HG03354 (cell line): Measurements from ENCODE around the gene NBEAL1.
"Not testable (repeated sequence)": the region's sequence is repeated elsewhere in the genome, so short reads cannot be mapped to it uniquely, and the experiment has no call there.

Source experiments
- ATAC-seq: cut with Tn5 transposase; IDR thresholded peaks from one replicate; pipeline ENCODE4 v1.9.1; 2021; ENCODE audit warnings: mild to moderate bottlenecking; ENCODE audit not compliant: unreplicated experiment, poor library complexity, severe bottlenecking

The NBEAL1 gene

GRCh38 chr2:203102357-203102756, 87.7 kb downstream of the NBEAL1 start:
- ATAC-seq: not testable (repeated sequence)

DNA sequence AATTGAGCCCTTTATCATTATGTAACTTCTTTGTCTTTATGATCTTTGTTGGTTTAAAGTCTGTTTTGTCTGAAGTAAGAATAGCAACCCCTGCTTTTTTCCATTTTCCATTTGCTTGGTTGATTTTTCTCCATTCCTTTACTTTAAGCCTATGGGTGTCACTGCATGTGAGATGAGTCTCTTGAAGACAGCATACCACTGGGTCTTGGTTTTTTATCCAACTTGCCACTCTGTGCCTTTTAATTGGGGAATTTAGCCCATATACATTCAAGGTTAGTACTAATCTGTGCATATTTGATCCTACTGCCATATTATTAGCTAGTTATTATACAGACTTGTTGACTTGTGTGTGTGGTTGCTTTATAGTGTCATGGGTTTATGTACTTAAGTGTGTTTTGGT, 89.6 kb downstream of the NBEAL1 start:
- ATAC-seq: no peak

DNA sequence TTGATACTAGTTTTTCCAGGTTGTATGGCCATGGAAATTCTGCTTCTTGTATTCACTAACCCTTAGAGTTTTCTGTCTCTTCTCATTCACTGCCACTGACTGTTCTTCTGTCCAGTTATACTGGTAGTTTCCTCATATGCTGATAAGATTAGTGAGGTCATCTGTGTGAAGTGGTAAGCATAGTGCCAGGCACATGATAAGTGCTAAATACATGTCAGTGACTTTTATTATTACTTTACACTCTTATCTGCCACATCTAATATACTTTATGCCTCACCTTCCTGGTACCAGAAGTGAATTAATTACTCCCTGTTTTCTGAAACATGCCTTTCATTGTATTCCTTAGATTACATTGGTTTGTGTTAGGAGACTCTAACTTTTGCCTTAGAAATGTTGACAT, 91.3 kb downstream of the NBEAL1 start:
- ATAC-seq: no peak

DNA sequence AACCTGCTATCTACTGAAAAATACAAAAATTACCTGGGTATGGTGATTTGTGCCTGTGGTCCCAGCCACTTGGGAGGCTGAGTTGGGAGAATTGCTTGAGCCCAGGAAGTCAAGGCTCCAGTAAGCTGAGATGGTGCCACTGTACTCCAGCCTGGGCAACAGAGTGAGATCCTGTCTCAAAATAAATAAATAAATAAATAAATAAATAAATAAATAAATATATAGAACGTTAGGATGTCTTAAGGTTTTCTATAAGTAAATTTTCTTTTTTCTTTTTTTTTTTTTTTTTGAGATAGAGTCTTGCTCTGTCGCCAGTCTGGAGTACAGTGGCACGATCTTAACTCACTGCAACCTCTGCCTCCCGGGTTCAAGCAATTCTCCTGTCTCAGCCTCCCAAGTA, 95.8 kb downstream of the NBEAL1 start:
- ATAC-seq: not testable (repeated sequence)

GRCh38 chr2:203112342-203112741, 97.7 kb downstream of the NBEAL1 start:
- ATAC-seq: no peak

DNA sequence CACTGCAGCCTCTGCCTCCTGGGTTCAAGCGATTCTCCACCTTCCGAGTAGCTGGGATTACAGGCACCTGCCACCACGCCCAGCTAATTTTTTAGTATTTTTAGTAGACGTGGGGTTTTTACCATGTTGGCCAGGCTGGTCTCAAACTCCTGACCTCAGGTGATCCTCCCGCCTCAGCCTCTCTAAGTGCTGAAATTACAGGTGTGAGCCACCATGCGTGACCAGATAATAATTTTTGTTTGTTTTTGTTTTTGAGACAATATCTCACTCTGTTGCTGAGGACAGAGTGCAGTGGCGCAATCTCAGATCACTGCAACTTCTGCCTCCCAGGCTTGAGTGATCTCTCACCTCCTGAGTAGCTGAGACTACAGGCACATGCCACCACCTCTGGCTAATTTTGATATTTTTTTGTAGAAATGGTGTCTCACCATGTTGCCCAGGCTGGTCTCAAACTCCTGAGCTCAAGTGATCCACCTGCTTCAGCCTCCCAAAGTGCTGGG, 100.6 kb downstream of the NBEAL1 start:
- not testable (repeated sequence) for ATAC-seq

DNA sequence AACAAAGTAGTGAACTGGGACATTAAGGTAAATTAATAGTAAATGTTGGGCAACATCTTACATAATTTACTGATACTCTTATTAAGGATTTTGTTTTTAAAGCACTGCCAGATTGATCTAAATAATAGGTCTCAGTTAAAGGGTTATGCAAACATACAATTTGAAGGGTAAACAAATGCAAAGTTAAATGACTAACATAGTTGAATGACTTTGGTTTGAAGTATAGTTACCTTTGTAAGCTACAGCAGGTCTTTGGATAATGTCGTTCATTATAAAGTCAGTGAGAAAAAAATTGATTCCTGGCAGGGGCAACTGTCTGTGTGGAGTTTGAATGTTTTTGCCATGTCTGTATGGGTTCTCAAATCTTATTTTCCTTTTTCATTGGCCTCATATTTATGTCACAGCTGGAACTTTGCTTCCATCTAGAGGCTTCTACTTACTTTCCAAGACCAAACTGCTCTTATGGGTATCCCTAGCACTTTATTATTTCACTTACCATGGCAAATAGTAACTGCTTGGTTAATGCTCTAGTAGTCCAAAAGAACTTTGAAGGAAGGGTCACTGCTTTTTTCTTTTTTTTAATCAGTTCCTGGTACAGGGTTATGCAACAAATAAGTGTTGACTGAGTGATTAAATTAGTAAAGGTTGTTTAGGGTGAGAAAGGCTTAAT, 107.8 kb downstream of the NBEAL1 start:
- ATAC-seq: no peak

DNA sequence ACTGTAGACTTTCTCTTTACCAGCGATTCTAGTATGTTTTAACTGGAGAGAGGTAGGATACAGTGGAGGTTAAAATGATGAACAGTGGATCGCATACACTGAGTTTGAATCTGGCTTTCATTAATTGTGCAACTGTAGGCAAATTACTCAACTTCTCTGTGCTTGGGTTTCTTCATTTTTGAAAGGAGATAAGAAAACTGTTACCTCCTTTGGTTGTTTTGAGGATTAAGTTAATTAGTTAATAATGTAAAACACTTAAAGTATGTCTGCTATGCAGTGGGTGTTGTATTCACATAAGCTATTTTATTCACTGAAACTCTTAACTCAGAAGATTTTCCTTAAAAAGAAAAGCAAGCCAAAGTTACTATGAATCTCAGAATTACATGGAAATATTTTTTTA, 112.3 kb downstream of the NBEAL1 start:
- no peak for ATAC-seq

DNA sequence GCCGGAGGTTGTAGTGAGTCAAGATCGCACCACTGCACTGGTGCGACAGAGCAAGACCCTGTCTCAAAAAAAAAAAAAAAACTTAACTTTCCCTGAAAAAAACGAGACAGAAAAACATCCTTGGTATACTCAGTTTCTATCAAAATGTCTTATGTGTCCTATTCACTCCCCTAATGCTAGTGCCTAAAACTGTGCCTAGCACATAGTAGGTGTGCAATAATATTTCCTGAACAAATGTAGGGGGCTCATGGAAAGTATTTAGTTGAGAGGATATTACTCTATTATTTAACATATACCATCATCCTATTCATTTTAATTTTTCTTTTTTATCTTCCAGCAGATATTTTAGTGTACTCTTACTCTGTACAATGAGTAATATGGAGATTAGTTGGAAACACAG, 120.4 kb downstream of the NBEAL1 start:
- ATAC-seq: no peak

DNA sequence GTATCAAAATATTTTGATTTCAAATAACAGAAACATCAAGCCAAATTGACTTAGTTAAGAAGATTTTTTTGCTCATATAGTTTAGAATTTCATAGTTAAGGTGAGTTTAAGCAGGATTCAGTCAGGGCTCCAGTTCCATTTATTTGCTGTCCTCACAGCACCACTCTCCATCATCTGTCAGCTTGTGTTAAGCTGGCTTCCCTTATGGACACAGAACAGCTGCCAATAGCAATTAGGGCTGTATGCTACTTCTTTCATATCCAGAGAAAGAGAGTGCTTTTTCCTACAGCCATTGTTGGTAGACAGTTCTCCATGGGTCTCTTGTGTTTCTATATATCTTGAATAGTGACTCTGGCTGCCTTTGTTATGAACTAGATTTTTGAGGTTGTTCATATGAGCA, 128.7 kb downstream of the NBEAL1 start:
- ATAC-seq: no peak

- ATAC-seq: no peak
These were observed 134.5 kb downstream of the NBEAL1 start for GRCh38 chr2:203149194-203149593.

DNA sequence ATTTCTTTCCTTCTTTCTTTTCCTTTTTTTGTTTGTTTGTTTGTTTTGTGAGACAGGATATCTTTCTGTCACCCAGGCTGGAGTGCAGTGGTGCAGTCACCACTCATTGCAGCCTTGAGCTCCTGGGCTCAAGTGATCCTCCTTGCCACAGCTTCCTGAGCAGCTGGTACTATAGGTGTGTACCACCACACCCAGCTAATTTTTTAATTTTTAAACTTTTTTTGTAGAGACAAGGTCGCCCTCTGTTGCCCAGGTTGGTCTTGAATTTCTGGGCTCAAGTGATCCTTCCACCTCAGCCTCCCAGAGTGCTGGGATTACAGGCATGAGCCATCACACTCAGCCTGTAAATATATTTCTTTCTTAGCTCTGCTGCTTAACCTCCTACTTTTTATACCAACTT, 140.7 kb downstream of the NBEAL1 start:
- no peak for ATAC-seq

DNA sequence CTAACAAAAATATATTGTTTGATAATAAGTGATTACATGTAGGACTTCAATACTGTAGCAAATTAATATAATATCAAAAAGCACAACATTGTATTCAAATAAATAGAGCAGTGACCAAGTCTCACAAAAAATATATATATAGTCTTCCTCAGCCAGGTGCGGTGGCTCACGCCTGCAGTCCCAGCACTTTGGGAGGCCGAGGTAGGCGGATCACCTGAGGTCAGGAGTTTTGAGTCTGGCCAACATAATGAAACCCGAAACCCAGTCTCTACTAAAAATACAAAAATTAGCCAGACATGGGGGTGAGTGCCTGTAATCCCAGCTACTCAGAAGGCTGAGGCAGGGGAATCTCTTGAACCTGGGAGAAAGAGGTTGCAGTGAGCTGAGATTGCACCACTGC, 148.0 kb downstream of the NBEAL1 start:
- ATAC-seq: not testable (repeated sequence)

GRCh38 chr2:203164311-203164935, 149.7 kb downstream of the NBEAL1 start:
- ATAC-seq: no peak

DNA sequence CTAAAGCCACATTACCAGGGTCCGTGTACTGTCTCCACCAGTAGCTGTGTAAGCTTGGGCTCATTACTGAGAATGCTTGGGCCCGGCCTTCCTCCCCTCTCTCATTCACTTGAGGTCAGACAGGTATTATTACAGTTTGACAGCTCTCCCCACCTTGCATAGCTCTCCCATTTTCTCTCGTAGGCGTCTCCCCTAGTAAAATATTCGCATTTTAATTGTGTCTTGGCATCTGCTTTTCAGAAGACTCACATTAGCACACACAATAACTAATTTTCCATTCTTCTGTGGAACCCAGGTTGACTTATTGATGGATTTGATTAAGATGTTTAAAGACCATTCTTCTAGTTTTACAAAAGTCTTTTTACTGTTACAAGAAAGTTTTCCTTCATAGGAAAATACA, 153.1 kb downstream of the NBEAL1 start:
- no peak for ATAC-seq

DNA sequence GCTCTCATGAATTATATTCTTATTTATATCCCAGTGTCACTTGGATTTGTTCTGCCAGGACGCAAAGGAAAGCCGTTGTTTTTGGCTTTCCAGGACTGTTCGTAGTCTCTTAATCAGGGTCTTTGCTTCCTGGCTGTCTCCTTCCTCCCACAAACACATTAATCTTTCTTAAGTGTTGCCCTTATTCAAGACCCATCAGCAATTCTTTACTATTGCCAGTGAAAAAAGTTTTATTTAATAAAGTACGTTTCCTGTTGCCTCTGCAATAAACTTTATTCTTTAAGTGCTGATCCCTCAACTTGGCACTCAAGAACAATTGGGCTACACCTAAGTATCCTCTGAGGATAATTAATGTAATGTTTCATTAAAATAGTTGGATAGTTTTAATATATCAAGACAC, 155.8 kb downstream of the NBEAL1 start:
- ATAC-seq: no peak

DNA sequence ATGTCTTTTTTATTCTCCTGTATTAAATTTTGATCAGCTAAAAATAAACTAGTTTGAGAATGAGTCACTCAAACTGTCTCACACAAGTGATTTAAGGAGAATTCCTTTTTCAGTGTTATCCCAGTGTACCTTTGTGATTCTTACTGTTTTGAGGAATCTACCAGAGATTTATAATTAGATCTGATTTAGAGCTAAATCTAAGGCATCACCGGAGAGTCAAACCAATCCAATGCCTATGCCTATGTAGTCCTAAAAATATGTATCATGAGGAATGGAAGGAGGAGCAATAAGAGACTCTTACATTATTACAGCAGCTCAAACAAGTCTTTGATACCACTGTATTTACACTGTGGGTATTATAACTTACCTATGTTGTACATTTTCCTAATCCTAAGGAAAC, 160.7 kb downstream of the NBEAL1 start:
- no peak for ATAC-seq

DNA sequence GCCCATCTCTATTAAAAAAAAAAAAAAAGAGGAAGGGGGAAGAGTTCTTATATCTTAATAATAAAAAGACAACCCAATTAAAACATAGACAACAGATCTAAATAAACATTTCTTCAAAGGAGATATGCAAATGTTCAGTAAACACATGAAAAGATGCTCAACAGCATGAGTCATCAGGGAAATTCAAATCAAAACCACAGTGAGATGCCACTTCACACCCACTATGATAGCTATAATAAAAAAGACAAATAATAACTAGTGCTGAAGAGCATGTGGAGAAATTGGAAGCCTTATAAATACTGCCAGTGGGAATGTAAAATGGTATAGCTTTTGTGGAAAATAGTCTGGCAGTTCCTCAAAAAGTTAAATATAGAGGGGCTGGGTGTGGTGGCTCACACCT, 162.7 kb downstream of the NBEAL1 start:
- ATAC-seq: no peak

- ATAC-seq: no peak
These were observed 171.2 kb downstream of the NBEAL1 start for GRCh38 chr2:203185864-203186263.

- ATAC-seq: not testable (repeated sequence)
These were observed 175.9 kb downstream of the NBEAL1 start for GRCh38 chr2:203190547-203190946.

DNA sequence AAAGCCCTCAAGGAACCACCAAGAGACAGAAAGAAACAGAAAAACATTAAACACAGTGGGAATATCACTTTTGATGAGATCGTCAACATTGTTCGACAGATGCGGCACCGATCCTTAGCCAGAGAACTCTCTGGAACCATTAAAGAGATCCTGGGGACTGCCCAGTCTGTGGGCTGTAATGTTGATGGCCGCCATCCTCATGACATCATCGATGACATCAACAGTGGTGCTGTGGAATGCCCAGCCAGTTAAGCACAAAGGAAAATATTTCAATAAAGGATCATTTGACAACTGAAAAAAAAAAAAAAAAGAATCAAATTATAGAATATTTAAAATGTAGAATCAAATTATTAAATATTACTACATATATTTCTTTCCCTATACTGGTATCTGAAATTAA, 176.4 kb downstream of the NBEAL1 start:
- not testable (repeated sequence) for ATAC-seq

DNA sequence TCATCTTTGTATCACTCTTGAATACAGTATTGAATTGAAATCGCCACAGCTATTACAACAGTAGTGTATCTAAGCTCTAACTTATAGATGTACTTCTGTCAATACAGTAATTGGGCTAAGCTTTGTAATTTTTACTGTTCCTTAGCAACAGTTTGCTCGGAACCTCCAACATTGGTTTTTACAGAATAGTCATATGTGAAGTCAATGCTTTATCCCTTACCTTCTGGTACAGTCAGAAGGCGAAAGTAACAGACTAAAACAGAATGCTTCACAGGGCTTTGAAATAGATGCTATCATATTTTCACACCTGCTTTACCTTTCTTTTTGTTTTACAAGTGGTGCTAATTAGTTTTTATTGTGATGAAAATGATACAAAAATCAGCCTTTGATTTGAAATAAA, 177.3 kb downstream of the NBEAL1 start:
- ATAC-seq: no peak
